Measurements from ENCODE around the gene STOML2.

The STOML2 gene

DNA sequence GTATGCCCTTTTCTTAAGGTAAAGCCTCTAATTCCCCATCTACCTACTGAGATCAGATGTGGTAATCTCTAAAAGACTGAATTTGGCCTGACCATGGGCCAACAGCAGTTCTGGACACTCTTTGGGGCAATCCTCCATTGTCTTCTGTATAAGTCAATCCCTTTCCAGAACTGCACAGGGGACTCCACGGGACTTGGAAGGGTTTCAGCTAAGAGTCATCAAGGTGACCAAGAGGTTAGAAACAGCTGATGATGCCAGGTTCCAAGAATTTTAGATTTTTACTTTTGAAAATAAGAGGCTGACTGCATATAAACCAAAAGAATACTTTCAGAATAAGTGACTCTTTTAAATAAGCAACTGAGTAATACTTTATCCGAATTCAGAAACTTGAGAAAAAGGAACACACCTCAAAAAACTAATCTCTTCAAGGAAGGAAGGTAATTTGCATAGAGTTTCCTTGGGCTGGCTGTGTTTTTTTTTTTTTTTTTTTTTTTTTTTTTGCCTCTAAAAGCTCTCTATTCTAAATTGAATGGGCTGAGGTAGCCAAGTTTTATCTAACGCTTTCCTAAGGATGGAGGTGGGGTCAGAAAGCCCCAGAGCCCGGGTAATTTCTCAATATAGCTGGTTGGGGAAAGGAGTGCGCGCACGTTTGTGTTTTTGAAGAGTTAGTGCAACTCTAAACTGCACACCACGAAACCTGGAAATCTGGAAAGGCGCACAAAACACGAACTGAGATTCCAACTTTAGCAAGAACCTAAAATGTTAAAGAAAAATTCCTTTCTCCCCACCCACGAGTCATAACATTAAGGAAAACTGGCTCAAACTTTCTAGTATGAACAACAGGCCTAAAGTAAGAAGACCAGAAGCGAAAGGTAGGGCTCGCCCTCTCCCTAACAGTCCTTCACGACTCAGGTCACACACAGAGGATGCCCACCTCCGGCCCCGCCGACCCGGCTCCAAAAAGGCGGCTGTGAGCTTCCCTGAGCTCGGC, 31.8 kb downstream of the STOML2 start:
- H3K9ac ChIP-seq (ENCODE audit: low read length), result peak overlapping the region; percentile 92
- peaks cover 20% of the 10 kb centered on the region for H3F3A ChIP-seq (ENCODE audit: insufficient read depth)
- no peaks in the 10 kb centered on the region for H3K9me3 ChIP-seq (ENCODE audit: insufficient read depth, low read length)
- H2AFZ ChIP-seq (ENCODE audit: low read depth, low read length, severe bottlenecking), result no peak overlapping the region
- peak overlapping the region; percentile 96 for H3K4me3 ChIP-seq (ENCODE audit: insufficient read depth, low read length, poor library complexity, severe bottlenecking)
- H3K36me3 ChIP-seq (ENCODE audit: low read length), result peaks cover 19% of the 10 kb centered on the region; the same call in 1 of the 2 replicates
- peak overlapping the region; percentile 93 for H3K4me2 ChIP-seq (ENCODE audit: low read depth, low read length, poor library complexity, severe bottlenecking)
- H3K27ac ChIP-seq (ENCODE audit: low read depth, low read length), result peak overlapping the region; percentile 93
- peaks cover 44% of the 10 kb centered on the region for H4K20me1 ChIP-seq (ENCODE audit: low read depth, low read length)
- no peaks in the 10 kb centered on the region for H3K27me3 ChIP-seq (ENCODE audit: low read length)
- H3K9me2 ChIP-seq (replicated peaks; ENCODE audit: insufficient read depth, low read length), result no peaks in the 10 kb centered on the region
- TF ChIP-seq EZH2phosphoT487 (conservative IDR thresholded peaks at IDR 0.05; ENCODE audit: low read length) (no peak), CTCF (IDR thresholded peaks at IDR 0.05; ENCODE audit: insufficient read depth, low read length, poor library complexity, severe bottlenecking) (no peak)
- peaks cover 54% of the 10 kb centered on the region for H3K79me2 ChIP-seq (ENCODE audit: insufficient read depth, low read length)

- no peak for TF ChIP-seq CTCF (IDR thresholded peaks at IDR 0.05; ENCODE audit: insufficient read depth, low read length, poor library complexity, severe bottlenecking)
- TF ChIP-seq EZH2phosphoT487 (conservative IDR thresholded peaks at IDR 0.05; ENCODE audit: low read length), result no peak
- Histone ChIP-seq H2AFZ (ENCODE audit: low read depth, low read length, severe bottlenecking) (no peak overlapping the region), H3K79me2 (ENCODE audit: insufficient read depth, low read length) (peaks cover 54% of the 10 kb centered on the region), H3K4me3 (ENCODE audit: insufficient read depth, low read length, poor library complexity, severe bottlenecking) (no peak overlapping the region), H3K9me3 (ENCODE audit: insufficient read depth, low read length) (no peaks in the 10 kb centered on the region), H3K27me3 (ENCODE audit: low read length) (no peaks in the 10 kb centered on the region), H3K9me2 (replicated peaks; ENCODE audit: insufficient read depth, low read length) (no peaks in the 10 kb centered on the region), H3F3A (ENCODE audit: insufficient read depth) (peaks cover 20% of the 10 kb centered on the region), H3K27ac (ENCODE audit: low read depth, low read length) (no peak overlapping the region), H3K4me2 (ENCODE audit: low read depth, low read length, poor library complexity, severe bottlenecking) (no peak overlapping the region), H3K36me3 (ENCODE audit: low read length) (peaks cover 33% of the 10 kb centered on the region), H3K9ac (ENCODE audit: low read length) (no peak overlapping the region), H4K20me1 (ENCODE audit: low read depth, low read length) (peaks cover 44% of the 10 kb centered on the region)
Measured at GRCh38 chr9:35069020-35069419, 33.9 kb downstream of the STOML2 start.

- Histone ChIP-seq H3K36me3 (ENCODE audit: low read length) (peaks cover 51% of the 10 kb centered on the region), H3K4me2 (ENCODE audit: low read depth, low read length, poor library complexity, severe bottlenecking) (no peak overlapping the region), H3K9ac (ENCODE audit: low read length) (no peak overlapping the region), H4K20me1 (ENCODE audit: low read depth, low read length) (peaks cover 44% of the 10 kb centered on the region), H3K27ac (ENCODE audit: low read depth, low read length) (no peak overlapping the region), H3K9me2 (replicated peaks; ENCODE audit: insufficient read depth, low read length) (no peaks in the 10 kb centered on the region), H3K4me3 (ENCODE audit: insufficient read depth, low read length, poor library complexity, severe bottlenecking) (no peak overlapping the region), H3K27me3 (ENCODE audit: low read length) (no peaks in the 10 kb centered on the region), H2AFZ (ENCODE audit: low read depth, low read length, severe bottlenecking) (no peak overlapping the region), H3K79me2 (ENCODE audit: insufficient read depth, low read length) (peaks cover 54% of the 10 kb centered on the region), H3K9me3 (ENCODE audit: insufficient read depth, low read length) (no peaks in the 10 kb centered on the region), H3F3A (ENCODE audit: insufficient read depth) (peaks cover 10% of the 10 kb centered on the region)
- TF ChIP-seq CTCF (IDR thresholded peaks at IDR 0.05; ENCODE audit: insufficient read depth, low read length, poor library complexity, severe bottlenecking), result no peak
- no peak for TF ChIP-seq EZH2phosphoT487 (conservative IDR thresholded peaks at IDR 0.05; ENCODE audit: low read length)
Measured at GRCh38 chr9:35067056-35067455, 35.9 kb downstream of the STOML2 start.
